ENCODE data around the gene PET100.

Gene PET100

GRCh38 chr19:7612282-7613274, 17.0 kb upstream of the PET100 start:
- DNase-seq (ENCODE audit: low read depth) = no peak

GRCh38 chr19:7614859-7615741, 14.5 kb upstream of the PET100 start:
- DNase-seq (ENCODE audit: low read depth) = no peak

GRCh38 chr19:7617172-7617571, 12.4 kb upstream of the PET100 start:
- DNase-seq (ENCODE audit: low read depth) = no peak

GRCh38 chr19:7617735-7618134, 11.9 kb upstream of the PET100 start:
- DNase-seq (ENCODE audit: low read depth) = no peak

GRCh38 chr19:7618348-7618747, 11.2 kb upstream of the PET100 start:
- DNase-seq (ENCODE audit: low read depth) = no peak

- DNase-seq (ENCODE audit: low read depth) = no peak
Measured at GRCh38 chr19:7618771-7619510, 10.7 kb upstream of the PET100 start.

- DNase-seq (ENCODE audit: low read depth) = no peak
Measured at GRCh38 chr19:7619671-7620441, 9.7 kb upstream of the PET100 start.

- no peak for DNase-seq (ENCODE audit: low read depth)
Measured at GRCh38 chr19:7620442-7621412, 8.9 kb upstream of the PET100 start.

- DNase-seq (ENCODE audit: low read depth) = no peak
Measured at GRCh38 chr19:7622933-7623685, 6.5 kb upstream of the PET100 start.

- DNase-seq (ENCODE audit: low read depth) = no peak
Measured at GRCh38 chr19:7623725-7624603, 5.6 kb upstream of the PET100 start.

- DNase-seq (ENCODE audit: low read depth) = no peak
Measured at GRCh38 chr19:7624810-7625209, 4.8 kb upstream of the PET100 start.

- no peak for DNase-seq (ENCODE audit: low read depth)
Measured at GRCh38 chr19:7625763-7626372, 3.7 kb upstream of the PET100 start.

- DNase-seq (ENCODE audit: low read depth) = no peak
Measured at GRCh38 chr19:7627166-7627565, 2.4 kb upstream of the PET100 start.

GRCh38 chr19:7628589-7629311, 843 bp upstream of the PET100 start:
- no peak for DNase-seq (ENCODE audit: low read depth)

GRCh38 chr19:7631577-7631976, 2.0 kb downstream of the PET100 start:
- DNase-seq (ENCODE audit: low read depth) = no peak

GRCh38 chr19:7632340-7633203, 3.0 kb downstream of the PET100 start:
- no peak for DNase-seq (ENCODE audit: low read depth)
